ENCODE measurements around the gene CTDNEP1.

CTDNEP1 gene

GRCh38 chr17:7208027-7208571 is 43.4 kb downstream of the CTDNEP1 start:
- TF ChIP-seq CTCF (IDR thresholded peaks at IDR 0.05), result no peak
- no peak for TF ChIP-seq ZFX (IDR thresholded peaks at IDR 0.05; ENCODE audit: borderline replicate concordance)
- no peak overlapping the region for H3K27ac ChIP-seq

- H3K27ac ChIP-seq, result no peak overlapping the region
- no peak for TF ChIP-seq ZFX (IDR thresholded peaks at IDR 0.05; ENCODE audit: borderline replicate concordance)
- TF ChIP-seq CTCF (IDR thresholded peaks at IDR 0.05), result no peak
Measured at GRCh38 chr17:7207120-7208001, 44.2 kb downstream of the CTDNEP1 start.

GRCh38 chr17:7205561-7205960 is 46.0 kb downstream of the CTDNEP1 start:
- TF ChIP-seq ZFX (IDR thresholded peaks at IDR 0.05; ENCODE audit: borderline replicate concordance), result no peak
- TF ChIP-seq CTCF (IDR thresholded peaks at IDR 0.05), result no peak
- H3K27ac ChIP-seq, result no peak overlapping the region

GRCh38 chr17:7204828-7205461 is 46.6 kb downstream of the CTDNEP1 start:
- no peak overlapping the region for H3K27ac ChIP-seq
- TF ChIP-seq ZFX (IDR thresholded peaks at IDR 0.05; ENCODE audit: borderline replicate concordance) (no peak), CTCF (IDR thresholded peaks at IDR 0.05) (no peak)

GRCh38 chr17:7204336-7204735 is 47.2 kb downstream of the CTDNEP1 start:
- TF ChIP-seq ZFX (IDR thresholded peaks at IDR 0.05; ENCODE audit: borderline replicate concordance), result no peak
- no peak for TF ChIP-seq CTCF (IDR thresholded peaks at IDR 0.05)
- no peak overlapping the region for H3K27ac ChIP-seq

- TF ChIP-seq ZFX (IDR thresholded peaks at IDR 0.05; ENCODE audit: borderline replicate concordance) (no peak), CTCF (IDR thresholded peaks at IDR 0.05) (no peak)
- H3K27ac ChIP-seq, result no peak overlapping the region
Measured at GRCh38 chr17:7203391-7203790, 48.1 kb downstream of the CTDNEP1 start.
